ENCODE data around the gene CTDSP2. TPM values are rescaled to one million over a fixed set of nuclear protein-coding genes. Genes with fewer than 3 reads are reported as not detected.
"Not testable (repeated sequence)": the region's sequence is repeated elsewhere in the genome, so short reads cannot be mapped to it uniquely, and the experiment has no call there.

Gene CTDSP2
- polyA plus RNA-seq, 3 donors: 59.1 to 148 (median 70.2) TPM

GRCh38 chr12:57775563-57776246 is 70.8 kb downstream of the CTDSP2 start:
- peak overlapping the region in 1 of 2 donors; percentile 2 for H3K4me3 Mint-ChIP-seq
- H3K27ac ChIP-seq (ENCODE audit: low read depth in 1 of 2, low read length in 2 of 2): peak overlapping the region; percentile 12 to 26
- peak overlapping the region; percentile 22 to 82 (median 76) for H3K27ac Mint-ChIP-seq
- H3K4me1 ChIP-seq (ENCODE audit: control insufficient read depth in 1 of 2, insufficient read depth in 2 of 2, low read length in 2 of 2): peaks cover 48 to 52% of the 10 kb centered on the region in 2 donors
- H3K9ac ChIP-seq (ENCODE audit: insufficient read depth, low read length, poor library complexity, severe bottlenecking): no peak overlapping the region
- WGBS (ENCODE audit: insufficient coverage): 44% methylated on average over 4 of the region's 4 CpGs
- H3K4me1 Mint-ChIP-seq: peaks cover 44% of the 10 kb centered on the region
- no peak overlapping the region for H3K4me2 ChIP-seq (replicated peaks; ENCODE audit: extremely low read depth, low read length, poor library complexity, severe bottlenecking)
- TF ChIP-seq CTCF (IDR thresholded peaks at IDR 0.05): peak; percentile 11
- H3K9me3 ChIP-seq (replicated peaks in 1 of 2; ENCODE audit: control insufficient read depth in 1 of 2, insufficient read depth in 1 of 2, low read length in 2 of 2): no peaks in the 10 kb centered on the region
- intact Hi-C loops (cut with micrococcal nuclease): no loop called here
- peak overlapping the region; percentile 9 for H2AFZ ChIP-seq (ENCODE audit: insufficient read depth, low read depth, low read length, poor library complexity, severe bottlenecking)
- H3K9me3 Mint-ChIP-seq: peaks cover 0 to 6% (median 0%) of the 10 kb centered on the region in 7 donors
- H4K20me1 ChIP-seq (ENCODE audit: insufficient read depth, low read length): no peaks in the 10 kb centered on the region
- DNase-seq: peak; percentile 38 to 68 (median 54)
- H3K79me2 ChIP-seq (ENCODE audit: insufficient read depth, low read length): no peaks in the 10 kb centered on the region
- peaks cover 0 to 2% (median 0%) of the 10 kb centered on the region in 3 donors for H3K27me3 Mint-ChIP-seq (ENCODE audit: low read depth in 3 of 3)
- H3K36me3 Mint-ChIP-seq: peaks cover 6 to 10% of the 10 kb centered on the region in 2 donors
- H3K36me3 ChIP-seq (replicated peaks in 1 of 2; ENCODE audit: control insufficient read depth in 1 of 2, insufficient read depth in 2 of 2, low read length in 2 of 2): no peaks in the 10 kb centered on the region
- H3K27me3 ChIP-seq (ENCODE audit: control insufficient read depth in 2 of 2, insufficient read depth in 2 of 2, low read length in 2 of 2): no peaks in the 10 kb centered on the region
- no peak overlapping the region for H3K4me3 ChIP-seq (replicated peaks in 1 of 3; ENCODE audit: low read depth in 2 of 3, low read length in 3 of 3)

- no CpG with 5 or more reads among the region's 3 CpGs for WGBS (ENCODE audit: insufficient coverage)
- Histone ChIP-seq H3K27me3 (ENCODE audit: control insufficient read depth in 2 of 2, insufficient read depth in 2 of 2, low read length in 2 of 2) (no peaks in the 10 kb centered on the region), H3K4me1 (ENCODE audit: control insufficient read depth in 1 of 2, insufficient read depth in 2 of 2, low read length in 2 of 2) (peaks cover 41 to 46% of the 10 kb centered on the region in 2 donors), H3K9ac (ENCODE audit: insufficient read depth, low read length, poor library complexity, severe bottlenecking) (no peak overlapping the region), H3K4me3 (replicated peaks in 1 of 3; ENCODE audit: low read depth in 2 of 3, low read length in 3 of 3) (no peak overlapping the region), H3K27ac (ENCODE audit: low read depth in 1 of 2, low read length in 2 of 2) (peak overlapping the region; percentile 12 to 26), H3K4me2 (replicated peaks; ENCODE audit: extremely low read depth, low read length, poor library complexity, severe bottlenecking) (no peak overlapping the region), H3K36me3 (replicated peaks in 1 of 2; ENCODE audit: control insufficient read depth in 1 of 2, insufficient read depth in 2 of 2, low read length in 2 of 2) (no peaks in the 10 kb centered on the region), H4K20me1 (ENCODE audit: insufficient read depth, low read length) (no peaks in the 10 kb centered on the region), H2AFZ (ENCODE audit: insufficient read depth, low read depth, low read length, poor library complexity, severe bottlenecking) (no peak overlapping the region), H3K79me2 (ENCODE audit: insufficient read depth, low read length) (no peaks in the 10 kb centered on the region), H3K9me3 (replicated peaks in 1 of 2; ENCODE audit: control insufficient read depth in 1 of 2, insufficient read depth in 1 of 2, low read length in 2 of 2) (no peaks in the 10 kb centered on the region)
- H3K4me1 Mint-ChIP-seq: peaks cover 41% of the 10 kb centered on the region
- TF ChIP-seq CTCF (IDR thresholded peaks at IDR 0.05): no peak
- peaks cover 0 to 2% (median 0%) of the 10 kb centered on the region in 3 donors for H3K27me3 Mint-ChIP-seq (ENCODE audit: low read depth in 3 of 3)
- H3K4me3 Mint-ChIP-seq: no peak overlapping the region
- peaks cover 11 to 13% of the 10 kb centered on the region in 2 donors for H3K36me3 Mint-ChIP-seq
- no peak for DNase-seq
- H3K27ac Mint-ChIP-seq: peak overlapping the region in 5 of 7 donors; percentile 59 to 81 (median 76)
- intact Hi-C loops (cut with micrococcal nuclease): no loop called here
- H3K9me3 Mint-ChIP-seq: peaks cover 0 to 6% (median 0%) of the 10 kb centered on the region in 7 donors
These were observed 71.5 kb downstream of the CTDSP2 start for GRCh38 chr12:57775044-57775443.

- H3K4me3 ChIP-seq (replicated peaks in 1 of 3; ENCODE audit: low read depth in 2 of 3, low read length in 3 of 3); H3K9ac ChIP-seq (ENCODE audit: insufficient read depth, low read length, poor library complexity, severe bottlenecking); H3K27me3 Mint-ChIP-seq (ENCODE audit: low read depth in 3 of 3); H2AFZ ChIP-seq (ENCODE audit: insufficient read depth, low read depth, low read length, poor library complexity, severe bottlenecking); H3K4me3 Mint-ChIP-seq; H4K20me1 ChIP-seq (ENCODE audit: insufficient read depth, low read length); H3K9me3 ChIP-seq (replicated peaks in 1 of 2; ENCODE audit: control insufficient read depth in 1 of 2, insufficient read depth in 1 of 2, low read length in 2 of 2); H3K79me2 ChIP-seq (ENCODE audit: insufficient read depth, low read length); H3K27me3 ChIP-seq (ENCODE audit: control insufficient read depth in 2 of 2, insufficient read depth in 2 of 2, low read length in 2 of 2); H3K27ac ChIP-seq (ENCODE audit: low read depth in 1 of 2, low read length in 2 of 2); H3K36me3 ChIP-seq (replicated peaks in 1 of 2; ENCODE audit: control insufficient read depth in 1 of 2, insufficient read depth in 2 of 2, low read length in 2 of 2); H3K27ac Mint-ChIP-seq; H3K4me2 ChIP-seq (replicated peaks; ENCODE audit: extremely low read depth, low read length, poor library complexity, severe bottlenecking); DNase-seq; H3K9me3 Mint-ChIP-seq: not testable (repeated sequence)
- peaks cover 13 to 15% of the 10 kb centered on the region in 2 donors for H3K36me3 Mint-ChIP-seq
- 100% methylated on average over 1 of the region's 11 CpGs for WGBS (ENCODE audit: insufficient coverage)
- H3K4me1 Mint-ChIP-seq: peaks cover 38% of the 10 kb centered on the region
- intact Hi-C loops (cut with micrococcal nuclease): loop anchor here in 1 of 2 donors (5.0 kb wide), 1 partner anchor 73 kb away; the partner anchor contains the start of gene CTDSP2
- H3K4me1 ChIP-seq (ENCODE audit: control insufficient read depth in 1 of 2, insufficient read depth in 2 of 2, low read length in 2 of 2): peaks cover 37 to 42% of the 10 kb centered on the region in 2 donors
These were observed 71.9 kb downstream of the CTDSP2 start for GRCh38 chr12:57774634-57775033.
